DMS53 treated with DMSO at 0.1 percent for 48 hours (cell line): Measurements from ENCODE around the gene CNN1.
"Not testable (repeated sequence)": the region's sequence is repeated elsewhere in the genome, so short reads cannot be mapped to it uniquely, and the experiment has no call there.

Source experiments
- DNase-seq: peaks from one replicate; lab custom pipeline; 2025; ENCODE audit not compliant: unreplicated experiment; lab: John Stamatoyannopoulos, UW

Gene CNN1

GRCh38 chr19:11564082-11564807 is 25.6 kb downstream of the CNN1 start:
- DNase-seq = not testable (repeated sequence)

- DNase-seq = not testable (repeated sequence)
Observed at GRCh38 chr19:11565649-11565980, 27.0 kb downstream of the CNN1 start.

- DNase-seq = no peak
Observed at GRCh38 chr19:11566164-11566563, 27.5 kb downstream of the CNN1 start.

GRCh38 chr19:11570039-11570462 is 31.4 kb downstream of the CNN1 start:
- no peak for DNase-seq

- not testable (repeated sequence) for DNase-seq
Observed at GRCh38 chr19:11573354-11573753, 34.7 kb downstream of the CNN1 start.

GRCh38 chr19:11573763-11574162 is 35.1 kb downstream of the CNN1 start:
- not testable (repeated sequence) for DNase-seq

GRCh38 chr19:11574689-11575088 is 36.0 kb downstream of the CNN1 start:
- DNase-seq = no peak

GRCh38 chr19:11576227-11576626 is 37.6 kb downstream of the CNN1 start:
- no peak for DNase-seq

GRCh38 chr19:11577451-11578257 is 39.0 kb downstream of the CNN1 start, which contains the start of gene ACP5:
ACP5 (minus strand) TSS chr19:11577645; CDS start chr19:11577317, 328 bp downstream.
- no peak for DNase-seq

- DNase-seq = peak; percentile 6
Observed at GRCh38 chr19:11578258-11579142, 39.8 kb downstream of the CNN1 start.

GRCh38 chr19:11580116-11580515 is 41.5 kb downstream of the CNN1 start:
- no peak for DNase-seq

GRCh38 chr19:11581740-11582139 is 43.1 kb downstream of the CNN1 start:
- DNase-seq = no peak

GRCh38 chr19:11586331-11586730 is 47.7 kb downstream of the CNN1 start:
- no peak for DNase-seq

- DNase-seq = peak; percentile 31
Observed at GRCh38 chr19:11587302-11587974, 48.8 kb downstream of the CNN1 start.

GRCh38 chr19:11587975-11588631 is 49.5 kb downstream of the CNN1 start:
- peak; percentile 31 for DNase-seq

- no peak for DNase-seq
Observed at GRCh38 chr19:11594084-11594483, 55.4 kb downstream of the CNN1 start.

- DNase-seq = no peak
Observed at GRCh38 chr19:11596156-11596555, 57.5 kb downstream of the CNN1 start.

- peak; percentile 95 for DNase-seq
Observed at GRCh38 chr19:11597202-11598102, 58.8 kb downstream of the CNN1 start, which contains the start of gene ZNF627. ZNF627 (plus strand) TSS chr19:11597483; CDS start chr19:11597628, 145 bp downstream.

- no peak for DNase-seq
Observed at GRCh38 chr19:11598103-11598483, 59.4 kb downstream of the CNN1 start.
